Chondrocyte (in vitro differentiated cells): ENCODE data around the gene BTF3L4. TPM values are rescaled to one million over a fixed set of nuclear protein-coding genes. Genes with fewer than 3 reads are reported as not detected.
"Not testable (repeated sequence)": the region's sequence is repeated elsewhere in the genome, so short reads cannot be mapped to it uniquely, and the experiment has no call there.

ENCODE experiments used
- DNase-seq: peaks from one replicate; pipeline ENCODE4 v3.0.0; 2021; ENCODE audit warnings: mixed read lengths, low spot score
- H3K27ac Mint-ChIP-seq: one replicate; pipeline ENCODE4 v1.8.0; 2021; ENCODE audit warnings: mild to moderate bottlenecking, moderate library complexity, mixed read lengths; ENCODE audit not compliant: unreplicated experiment
- H3K27me3 Mint-ChIP-seq: 2 replicates; pipeline ENCODE4 v1.8.0; 2021; ENCODE audit warnings: low read depth, mixed read lengths
- H3K36me3 Mint-ChIP-seq: 2 replicates; pipeline ENCODE4 v1.8.0; 2021; ENCODE audit warnings: low read depth, mixed read lengths
- H3K4me1 Mint-ChIP-seq: 2 replicates; pipeline ENCODE4 v1.8.0; 2021; ENCODE audit warnings: low read depth, mild to moderate bottlenecking, mixed read lengths
- H3K4me3 Mint-ChIP-seq: one replicate; pipeline ENCODE4 v1.8.0; 2021; ENCODE audit warnings: mild to moderate bottlenecking, moderate library complexity, mixed read lengths; ENCODE audit not compliant: unreplicated experiment
- H3K9me3 Mint-ChIP-seq: 2 replicates; pipeline ENCODE4 v1.8.0; 2021; ENCODE audit warnings: low read depth, mixed read lengths
- total RNA-seq: library from RNA; stranded (reverse); gene quantifications from 3 replicates; pipeline ENCODE4 v1.2.1, GENCODE V29; 2021
- TF ChIP-seq, protein P1 (sequence below): fragments of 200-600 bp; sonication (generic); IDR thresholded peaks from 2 replicates; pipeline ENCODE4 v1.5.0; 2021; ENCODE audit warnings: antibody characterized with exemption, mild to moderate bottlenecking, moderate library complexity

The BTF3L4 gene
- total RNA-seq, 1 donor from 2014 or later, result 54.5 TPM

GRCh38 chr1:52034050-52034384, 22.1 kb upstream of the BTF3L4 start:
- peak overlapping the region; percentile 88 for H3K4me3 Mint-ChIP-seq
- TF ChIP-seq, protein P1, sequence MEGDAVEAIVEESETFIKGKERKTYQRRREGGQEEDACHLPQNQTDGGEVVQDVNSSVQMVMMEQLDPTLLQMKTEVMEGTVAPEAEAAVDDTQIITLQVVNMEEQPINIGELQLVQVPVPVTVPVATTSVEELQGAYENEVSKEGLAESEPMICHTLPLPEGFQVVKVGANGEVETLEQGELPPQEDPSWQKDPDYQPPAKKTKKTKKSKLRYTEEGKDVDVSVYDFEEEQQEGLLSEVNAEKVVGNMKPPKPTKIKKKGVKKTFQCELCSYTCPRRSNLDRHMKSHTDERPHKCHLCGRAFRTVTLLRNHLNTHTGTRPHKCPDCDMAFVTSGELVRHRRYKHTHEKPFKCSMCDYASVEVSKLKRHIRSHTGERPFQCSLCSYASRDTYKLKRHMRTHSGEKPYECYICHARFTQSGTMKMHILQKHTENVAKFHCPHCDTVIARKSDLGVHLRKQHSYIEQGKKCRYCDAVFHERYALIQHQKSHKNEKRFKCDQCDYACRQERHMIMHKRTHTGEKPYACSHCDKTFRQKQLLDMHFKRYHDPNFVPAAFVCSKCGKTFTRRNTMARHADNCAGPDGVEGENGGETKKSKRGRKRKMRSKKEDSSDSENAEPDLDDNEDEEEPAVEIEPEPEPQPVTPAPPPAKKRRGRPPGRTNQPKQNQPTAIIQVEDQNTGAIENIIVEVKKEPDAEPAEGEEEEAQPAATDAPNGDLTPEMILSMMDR, result no peak
- no peaks in the 10 kb centered on the region for H3K9me3 Mint-ChIP-seq
- H3K27me3 Mint-ChIP-seq, result no peaks in the 10 kb centered on the region
- H3K4me1 Mint-ChIP-seq, result peaks cover 37% of the 10 kb centered on the region
- peak overlapping the region; percentile 98 for H3K27ac Mint-ChIP-seq
- DNase-seq, result no peak
- H3K36me3 Mint-ChIP-seq, result peaks cover 10% of the 10 kb centered on the region

DNA sequence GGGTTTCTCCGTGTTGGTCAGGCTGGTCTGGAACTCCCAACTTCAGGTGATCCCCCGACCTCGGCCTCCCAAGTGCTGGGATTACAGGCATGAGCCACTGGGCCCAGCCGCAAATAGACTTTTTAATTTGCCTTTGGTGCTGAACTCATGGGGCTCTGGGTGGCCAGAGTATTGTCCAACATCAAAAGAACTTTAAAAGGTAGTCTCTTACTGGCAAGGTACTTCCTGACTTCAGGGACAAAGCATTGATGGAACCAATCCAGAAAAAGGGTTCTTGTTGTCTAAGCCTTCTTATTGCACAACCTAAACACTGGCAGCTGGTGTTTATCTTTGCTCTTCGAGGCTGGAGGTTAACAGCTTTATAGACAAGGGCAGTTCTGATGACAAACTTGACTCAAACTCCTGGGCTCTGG, 18.7 kb upstream of the BTF3L4 start:
- Mint-ChIP-seq H3K27ac (no peak overlapping the region), H3K9me3 (no peaks in the 10 kb centered on the region), H3K27me3 (no peaks in the 10 kb centered on the region), H3K4me3 (no peak overlapping the region), H3K36me3 (peaks cover 10% of the 10 kb centered on the region), H3K4me1 (peaks cover 11% of the 10 kb centered on the region)
- TF ChIP-seq, protein P1, result no peak
- DNase-seq, result no peak

DNA sequence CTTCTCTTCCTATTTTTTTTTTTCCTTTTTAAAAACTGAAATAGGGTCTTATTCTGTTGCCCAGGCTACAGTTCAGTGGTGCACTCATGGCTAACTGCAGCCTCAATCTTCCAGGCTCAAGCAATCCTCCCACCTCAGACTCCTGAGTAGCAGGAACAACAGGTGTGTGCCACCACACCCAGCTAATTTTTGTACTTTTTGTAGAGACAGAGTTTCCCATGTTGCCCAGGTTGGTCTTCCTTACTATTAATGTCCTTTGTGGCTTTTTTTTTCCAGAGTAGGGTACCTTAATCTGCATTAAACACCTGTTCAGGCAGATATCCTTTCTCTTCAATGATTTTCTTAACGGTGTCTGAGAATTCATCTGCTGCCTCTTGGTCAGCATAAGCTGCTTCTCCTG, 18.2 kb upstream of the BTF3L4 start:
- DNase-seq, result no peak
- Mint-ChIP-seq H3K9me3 (no peaks in the 10 kb centered on the region), H3K27me3 (no peaks in the 10 kb centered on the region), H3K27ac (no peak overlapping the region), H3K4me1 (peaks cover 7% of the 10 kb centered on the region), H3K4me3 (no peak overlapping the region), H3K36me3 (peaks cover 10% of the 10 kb centered on the region)
- TF ChIP-seq, protein P1, result no peak

DNA sequence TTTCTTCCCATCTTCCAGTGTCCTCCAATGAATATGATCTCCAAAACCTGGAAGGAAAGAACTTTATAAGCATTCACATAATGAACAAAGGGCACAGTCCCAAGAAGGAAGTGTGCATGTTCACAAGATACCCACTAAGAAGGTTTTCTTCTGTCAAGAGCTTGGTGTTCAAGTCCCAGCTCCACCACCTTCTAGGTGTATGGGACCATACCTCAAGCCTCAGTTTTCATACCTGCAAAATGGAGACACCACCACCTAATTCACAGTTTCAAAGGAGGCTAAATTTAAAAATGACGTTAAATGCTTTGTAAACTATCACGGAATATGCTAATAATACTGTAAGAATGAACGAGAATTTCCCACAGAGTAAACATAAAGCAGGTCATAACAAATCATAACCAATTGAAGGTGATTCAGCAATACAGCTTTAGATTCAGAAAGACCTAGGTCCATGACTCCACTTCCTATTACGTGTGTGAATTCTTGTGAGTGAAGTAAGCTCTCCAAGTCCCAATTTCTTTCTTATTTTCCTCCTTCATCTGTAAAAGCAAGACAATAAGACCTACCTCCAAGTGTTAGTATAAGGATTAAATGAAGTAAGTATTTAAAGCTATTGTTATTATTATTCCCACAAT, 14.4 kb upstream of the BTF3L4 start:
- no peak overlapping the region for H3K27ac Mint-ChIP-seq
- DNase-seq, result no peak
- no peaks in the 10 kb centered on the region for H3K4me1 Mint-ChIP-seq
- H3K27me3 Mint-ChIP-seq, result no peaks in the 10 kb centered on the region
- H3K4me3 Mint-ChIP-seq, result no peak overlapping the region
- no peaks in the 10 kb centered on the region for H3K9me3 Mint-ChIP-seq
- peaks cover 12% of the 10 kb centered on the region for H3K36me3 Mint-ChIP-seq
- TF ChIP-seq, protein P1, result no peak

GRCh38 chr1:52045236-52045635, 10.9 kb upstream of the BTF3L4 start:
- Mint-ChIP-seq H3K4me3 (no peak overlapping the region), H3K36me3 (peaks cover 8% of the 10 kb centered on the region), H3K27me3 (no peaks in the 10 kb centered on the region), H3K4me1 (no peaks in the 10 kb centered on the region), H3K27ac (no peak overlapping the region), H3K9me3 (no peaks in the 10 kb centered on the region)
- TF ChIP-seq, protein P1, result no peak
- DNase-seq, result no peak

DNA sequence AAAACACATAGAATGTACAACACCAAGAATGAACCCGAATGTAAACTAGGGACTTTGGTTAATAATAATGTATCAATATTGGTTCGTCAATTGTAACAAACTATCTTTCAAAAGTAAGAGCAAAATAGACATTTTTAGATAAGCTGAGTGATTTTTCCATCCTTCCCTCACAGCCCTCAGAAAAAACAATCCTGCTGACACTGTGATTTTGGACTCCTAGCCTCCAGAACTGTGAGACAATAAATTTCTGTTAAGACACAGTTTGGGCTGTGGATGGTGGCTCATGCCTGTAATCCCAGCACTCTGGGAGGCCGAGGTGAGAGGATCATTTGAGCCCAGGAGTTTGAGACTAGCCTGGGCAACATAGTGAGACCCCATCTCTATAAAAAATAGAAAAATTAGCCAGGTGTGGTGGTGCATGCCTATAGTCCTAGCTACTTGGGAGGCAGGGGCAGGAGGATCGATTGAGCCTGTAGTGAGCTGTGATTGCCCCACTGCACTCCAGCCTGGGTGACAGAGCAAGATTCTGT, 10.4 kb upstream of the BTF3L4 start:
- not testable (repeated sequence) for H3K27me3 Mint-ChIP-seq, H3K27ac Mint-ChIP-seq, H3K4me1 Mint-ChIP-seq, H3K9me3 Mint-ChIP-seq, H3K36me3 Mint-ChIP-seq, DNase-seq, H3K4me3 Mint-ChIP-seq

GRCh38 chr1:52049337-52049736, 6.8 kb upstream of the BTF3L4 start:
- H3K27me3 Mint-ChIP-seq, H3K27ac Mint-ChIP-seq, H3K36me3 Mint-ChIP-seq, H3K9me3 Mint-ChIP-seq, H3K4me3 Mint-ChIP-seq, DNase-seq: not testable (repeated sequence)
- peaks cover 26% of the 10 kb centered on the region for H3K4me1 Mint-ChIP-seq
